H9 (cell line): ENCODE measurements around the gene LRRC45. TPM values are rescaled to one million over a fixed set of nuclear protein-coding genes. Genes with fewer than 3 reads are reported as not detected.

ENCODE experiments used
- DNase-seq: peaks from one replicate; pipeline ENCODE4 v3.0.0-alpha.2; 2017
- H2AFZ ChIP-seq: one replicate; pipeline ENCODE4 v1.6.1; 2013; ENCODE audit warnings: mild to moderate bottlenecking, low read length, control low read depth, moderate library complexity
- H2AK5ac ChIP-seq: 2 replicates; pipeline ENCODE4 v1.6.1; 2013; ENCODE audit warnings: low read length, control low read depth, mixed read lengths; ENCODE audit not compliant: insufficient read length
- H2BK120ac ChIP-seq: one replicate; pipeline ENCODE4 v1.6.1; 2013; ENCODE audit warnings: low read depth, mild to moderate bottlenecking, low read length, control low read depth, inconsistent platforms; ENCODE audit not compliant: poor library complexity, severe bottlenecking
- H2BK12ac ChIP-seq: 2 replicates; pipeline ENCODE4 v1.6.1; 2013; ENCODE audit warnings: low read length, control low read depth, mixed read lengths, low read depth; ENCODE audit not compliant: insufficient read length
- H2BK15ac ChIP-seq: 2 replicates; pipeline ENCODE4 v1.6.1; 2013; ENCODE audit warnings: low read depth, low read length, control low read depth
- H2BK20ac ChIP-seq: one replicate; pipeline ENCODE4 v1.6.1; 2013; ENCODE audit warnings: low read depth, mild to moderate bottlenecking, low read length, control low read depth, inconsistent platforms; ENCODE audit not compliant: poor library complexity, severe bottlenecking
- H2BK5ac ChIP-seq: 2 replicates; pipeline ENCODE4 v1.6.1; 2013; ENCODE audit warnings: low read length, control low read depth, mixed read lengths; ENCODE audit not compliant: insufficient read length
- H3K14ac ChIP-seq: 2 replicates; pipeline ENCODE4 v1.6.1; 2013; ENCODE audit warnings: low read length, control low read depth; ENCODE audit not compliant: insufficient read depth
- H3K18ac ChIP-seq: 2 replicates; pipeline ENCODE4 v1.6.1; 2013; ENCODE audit warnings: low read depth, mild to moderate bottlenecking, mixed read lengths, low read length, control low read depth; ENCODE audit not compliant: insufficient read length
- H3K23ac ChIP-seq: 2 replicates; pipeline ENCODE4 v1.6.1; 2013; ENCODE audit warnings: low read length, control low read depth, mixed read lengths, low read depth; ENCODE audit not compliant: insufficient read length
- H3K23me2 ChIP-seq: 2 replicates; pipeline ENCODE4 v1.6.1; 2013; ENCODE audit warnings: low read depth, mild to moderate bottlenecking, mixed read lengths, low read length, control low read depth; ENCODE audit not compliant: insufficient read length, poor library complexity, severe bottlenecking
- H3K27ac ChIP-seq: 2 replicates; pipeline ENCODE4 v1.5.1; 2013; ENCODE audit warnings: low read length, control low read depth, mixed read lengths, low read depth; ENCODE audit not compliant: insufficient read length
- H3K27me3 ChIP-seq: 2 replicates; pipeline ENCODE4 v1.6.1; 2013; ENCODE audit warnings: low read length, control low read depth, inconsistent platforms; ENCODE audit not compliant: insufficient read depth
- H3K4ac ChIP-seq: 2 replicates; pipeline ENCODE4 v1.6.1; 2013; ENCODE audit warnings: low read depth, mild to moderate bottlenecking, control low read depth, inconsistent platforms, low read length, moderate library complexity
- H3K4me1 ChIP-seq: 2 replicates; pipeline ENCODE4 v1.6.1; 2013; ENCODE audit warnings: low read length, control low read depth, inconsistent platforms; ENCODE audit not compliant: insufficient read depth
- H3K4me2 ChIP-seq: 2 replicates; pipeline ENCODE4 v1.6.1; 2013; ENCODE audit warnings: low read length, control low read depth, mixed read lengths; ENCODE audit not compliant: insufficient read length, insufficient read depth
- H3K56ac ChIP-seq: 2 replicates; pipeline ENCODE4 v1.6.1; 2013; ENCODE audit warnings: low read depth, mild to moderate bottlenecking, mixed read lengths, low read length, control low read depth; ENCODE audit not compliant: insufficient read length
- H3K79me1 ChIP-seq: 2 replicates; pipeline ENCODE4 v1.6.1; 2013; ENCODE audit warnings: low read depth, mild to moderate bottlenecking, moderate library complexity, low read length, control low read depth, inconsistent platforms; ENCODE audit not compliant: insufficient read depth, poor library complexity, severe bottlenecking
- H3K79me2 ChIP-seq: 2 replicates; pipeline ENCODE4 v1.6.1; 2013; ENCODE audit warnings: low read length, control low read depth, inconsistent platforms; ENCODE audit not compliant: insufficient read depth
- H3K9ac ChIP-seq: 2 replicates; pipeline ENCODE4 v1.6.1; 2013; ENCODE audit warnings: low read length, control low read depth, mixed read lengths; ENCODE audit not compliant: insufficient read length; ENCODE audit errors: extremely low read depth
- H3K9me3 ChIP-seq: one replicate; pipeline ENCODE4 v1.6.1; 2013; ENCODE audit warnings: low read depth, low read length, inconsistent platforms; ENCODE audit not compliant: control insufficient read depth
- H3T11ph ChIP-seq: one replicate; pipeline ENCODE4 v1.6.1; 2013; ENCODE audit warnings: mild to moderate bottlenecking, low read length, control low read depth, inconsistent platforms
- H4K20me1 ChIP-seq: one replicate; pipeline ENCODE4 v1.6.1; 2013; ENCODE audit not compliant: control insufficient read depth, insufficient read length, insufficient read depth
- H4K5ac ChIP-seq: 2 replicates; pipeline ENCODE4 v1.6.1; 2013; ENCODE audit warnings: low read depth, mild to moderate bottlenecking, mixed read lengths, low read length, control low read depth; ENCODE audit not compliant: insufficient read length
- H4K8ac ChIP-seq: replicated peaks from 2 replicates; pipeline ENCODE4 v1.6.1; 2013; ENCODE audit warnings: low read length, control low read depth, mixed read lengths, low read depth; ENCODE audit not compliant: insufficient read length
- H4K91ac ChIP-seq: 2 replicates; pipeline ENCODE4 v1.6.1; 2013; ENCODE audit warnings: low read depth, mild to moderate bottlenecking, moderate library complexity, mixed read lengths, low read length, control low read depth; ENCODE audit not compliant: insufficient read length
- H3K27ac Mint-ChIP-seq, 3 experiments: 2 replicates in 2 of 3; 3 replicates in 1 of 3; pipeline ENCODE4 v1.8.0; 2020 to 2021; ENCODE audit warnings: mixed read lengths in 3 of 3, mild to moderate bottlenecking in 1 of 3, moderate library complexity in 1 of 3
- H3K27me3 Mint-ChIP-seq: 2 replicates; pipeline ENCODE4 v1.8.0; 2021; ENCODE audit warnings: low read depth, mild to moderate bottlenecking, moderate library complexity, mixed read lengths
- H3K36me3 Mint-ChIP-seq, 3 experiments: 2 replicates in 2 of 3; 3 replicates in 1 of 3; pipeline ENCODE4 v1.8.0; 2020 to 2021; ENCODE audit warnings: low read depth in 3 of 3, mixed read lengths in 3 of 3; ENCODE audit not compliant: insufficient read depth in 1 of 3
- H3K4me1 Mint-ChIP-seq, 2 experiments: 2 replicates each; pipeline ENCODE4 v1.8.0; 2020; ENCODE audit warnings: mixed read lengths in 2 of 2
- H3K4me3 Mint-ChIP-seq, 2 experiments: 2 replicates in 1 of 2; 3 replicates in 1 of 2; pipeline ENCODE4 v1.8.0; 2020 to 2021; ENCODE audit warnings: mild to moderate bottlenecking in 2 of 2, mixed read lengths in 2 of 2, moderate library complexity in 1 of 2
- H3K9me3 Mint-ChIP-seq, 2 experiments: 2 replicates in 1 of 2; 3 replicates in 1 of 2; pipeline ENCODE4 v1.8.0; 2020; ENCODE audit warnings: mild to moderate bottlenecking in 2 of 2, mixed read lengths in 2 of 2, moderate library complexity in 1 of 2
- CTCF ChIP-seq: fragments of 200-600 bp; sonication (generic); conservative IDR thresholded peaks from 3 replicates; pipeline ENCODE4 v1.8.0; 2021; ENCODE audit warnings: antibody characterized with exemption, mild to moderate bottlenecking
- WGBS: extraction: QIAGEN DNeasy Blood & Tissue Kit; methylation state at CpG from one replicate; pipeline ENCODE4 v1.1.7; 2013; ENCODE audit warnings: missing lambda C conversion rate, low lambda C conversion rate, mixed read lengths; ENCODE audit not compliant: insufficient read length; ENCODE audit errors: extremely low coverage; 5-methylcytosine and 5-hydroxymethylcytosine counted together
- total RNA-seq: library from RNA; stranded (reverse); gene quantifications from 2 replicates; pipeline ENCODE4 v1.2.1, GENCODE V29; 2021

Gene LRRC45
- total RNA-seq, 1 experiment from 2014 or later: 28.7 TPM

GRCh38 chr17:82012640-82013295 lies 10.3 kb upstream of the LRRC45 start:
- Histone ChIP-seq H3K4me1 (no peaks in the 10 kb centered on the region), H3K9me3 (no peaks in the 10 kb centered on the region), H3K18ac (no peak overlapping the region), H2AK5ac (no peak overlapping the region), H3K27ac (no peak overlapping the region), H4K8ac (no peak overlapping the region), H3K23me2 (no peaks in the 10 kb centered on the region), H3K56ac (no peak overlapping the region), H4K5ac (no peak overlapping the region), H2BK12ac (no peak overlapping the region), H2AFZ (no peak overlapping the region), H3K9ac (no peak overlapping the region), H3K4me2 (no peak overlapping the region), H3K4ac (no peak overlapping the region), H3K23ac (no peak overlapping the region), H3K27me3 (no peaks in the 10 kb centered on the region), H3K14ac (no peak overlapping the region; the same call in 1 of the 2 replicates), H2BK20ac (no peak overlapping the region), H2BK120ac (no peak overlapping the region), H4K20me1 (no peaks in the 10 kb centered on the region), H2BK5ac (no peak overlapping the region), H3K79me2 (no peaks in the 10 kb centered on the region), H3T11ph (no peak overlapping the region), H3K79me1 (no peaks in the 10 kb centered on the region), H2BK15ac (no peak overlapping the region), H4K91ac (no peak overlapping the region)
- H3K27ac Mint-ChIP-seq: no peak overlapping the region; a peak in 1 of 7 replicates
- H3K9me3 Mint-ChIP-seq: no peaks in the 10 kb centered on the region
- WGBS: no CpG with 5 or more reads among the region's 19 CpGs
- H3K4me1 Mint-ChIP-seq: 0 out of 4 replicates have a peak, but pooled peaks cover 0 to 2% of the 10 kb centered on the region in 2 experiments
- TF ChIP-seq CTCF: no peak
- no peak overlapping the region for H3K4me3 Mint-ChIP-seq
- no peak for DNase-seq
- no peaks in the 10 kb centered on the region; the same call in 1 of the 2 replicates for H3K27me3 Mint-ChIP-seq
- no peaks in the 10 kb centered on the region for H3K36me3 Mint-ChIP-seq
